Measurements from ENCODE around the gene B4GALT1. TPM values are rescaled to one million over a fixed set of nuclear protein-coding genes. Genes with fewer than 3 reads are reported as not detected.

Gene B4GALT1
- total RNA-seq: 88.1 and 95.9 TPM in 2 replicates

GRCh38 chr9:33167084-33167971 is at the start of gene B4GALT1:
Gene B4GALT1, minus strand, starts transcription at chr9:33167336. Its CDS starts 167 bp downstream, at chr9:33167169.

GRCh38 chr9:33076046-33077004 is 90.8 kb downstream of the B4GALT1 start, which contains the start of gene SMU1:
Gene SMU1, minus strand, starts transcription at chr9:33076674. Its CDS starts 66 bp downstream, at chr9:33076608.

Other genes starting within 250 kb of the B4GALT1 start
- gene APTX, start 165.7 kb downstream of the B4GALT1 start, total RNA-seq: 16.0 and 29.4 TPM in 2 replicates
- gene DNAJA1, start 142.1 kb downstream of the B4GALT1 start, total RNA-seq: 74.7 and 90.9 TPM in 2 replicates
- gene SMU1, start 90.7 kb downstream of the B4GALT1 start, total RNA-seq: 11.1 and 11.4 TPM in 2 replicates
- not detected in 2 replicates for gene SPINK4, start 72.8 kb upstream of the B4GALT1 start, total RNA-seq
- 27.0 and 46.1 TPM in 2 replicates for gene BAG1, start 97.4 kb upstream of the B4GALT1 start, total RNA-seq
- 36.3 and 51.4 TPM in 2 replicates for gene CHMP5, start 97.7 kb upstream of the B4GALT1 start, total RNA-seq
- gene NFX1, start 123.2 kb upstream of the B4GALT1 start, total RNA-seq: 20.3 and 21.8 TPM in 2 replicates
- gene AQP7, start 235.2 kb upstream of the B4GALT1 start, total RNA-seq: 2.9 and 3.7 TPM in 2 replicates

Data from cardiac ventricle fibroblast (primary cell).